ENCODE measurements around the gene BEND7. TPM values are rescaled to one million over a fixed set of nuclear protein-coding genes. Genes with fewer than 3 reads are reported as not detected.

The BEND7 gene
- total RNA-seq, 3 donors from 2014 or later: 9.9 to 19.3 (median 17.7) TPM

GRCh38 chr10:13483951-13484350 lies 44.9 kb downstream of the BEND7 start:
- peak overlapping the region in 1 of 2 donors; percentile 33 for H3K27ac ChIP-seq
- DNase-seq (ENCODE audit: low spot score in 2 of 2): peak in 1 of 2 donors; percentile 57
- no peaks in the 10 kb centered on the region for H3K4me1 ChIP-seq
- no peaks in the 10 kb centered on the region for H3K36me3 ChIP-seq
- intact Hi-C loops (cut with DNase I; ENCODE audit: low total_unique reads): no loop called here
- H3K4me3 ChIP-seq: no peak overlapping the region
- TF ChIP-seq POLR2A (IDR thresholded peaks at IDR 0.05) (no peak), POLR2AphosphoS5 (IDR thresholded peaks at IDR 0.05) (peak in 1 of 3 donors; percentile 8)
- no peaks in the 10 kb centered on the region for H3K9me3 ChIP-seq
- no peaks in the 10 kb centered on the region for H3K27me3 ChIP-seq

- H3K4me1 ChIP-seq: no peaks in the 10 kb centered on the region
- intact Hi-C loops (cut with DNase I; ENCODE audit: low total_unique reads): no loop called here
- H3K4me3 ChIP-seq: no peak overlapping the region
- no peak for DNase-seq (ENCODE audit: low spot score in 2 of 2)
- H3K9me3 ChIP-seq: no peaks in the 10 kb centered on the region
- peak overlapping the region in 1 of 2 donors; percentile 33 for H3K27ac ChIP-seq
- H3K27me3 ChIP-seq: no peaks in the 10 kb centered on the region
- no peak for TF ChIP-seq POLR2A (IDR thresholded peaks at IDR 0.05)
- TF ChIP-seq CTCF (IDR thresholded peaks at IDR 0.05): no peak
- TF ChIP-seq POLR2AphosphoS5 (IDR thresholded peaks at IDR 0.05): no peak
- no peaks in the 10 kb centered on the region for H3K36me3 ChIP-seq
Measured at GRCh38 chr10:13483073-13483472, 45.7 kb downstream of the BEND7 start.

GRCh38 chr10:13481690-13482089 lies 47.1 kb downstream of the BEND7 start:
- TF ChIP-seq POLR2A (IDR thresholded peaks at IDR 0.05) (no peak), CTCF (IDR thresholded peaks at IDR 0.05) (no peak)

GRCh38 chr10:13475124-13475523 lies 53.7 kb downstream of the BEND7 start:
- DNase-seq (ENCODE audit: low spot score in 2 of 2): no peak
- H3K27me3 ChIP-seq: no peaks in the 10 kb centered on the region
- no peaks in the 10 kb centered on the region for H3K9me3 ChIP-seq
- H3K27ac ChIP-seq: no peak overlapping the region
- no peaks in the 10 kb centered on the region for H3K36me3 ChIP-seq
- no peak overlapping the region for H3K4me3 ChIP-seq
- TF ChIP-seq POLR2A (IDR thresholded peaks at IDR 0.05): no peak
- no peak for TF ChIP-seq CTCF (IDR thresholded peaks at IDR 0.05)
- TF ChIP-seq POLR2AphosphoS5 (IDR thresholded peaks at IDR 0.05): no peak
- H3K4me1 ChIP-seq: no peaks in the 10 kb centered on the region
- intact Hi-C loops (cut with DNase I; ENCODE audit: low total_unique reads): no loop called here

More at GRCh38 chr10:13481690-13482089, 47.1 kb downstream of the BEND7 start:
- H3K4me1 ChIP-seq: no peaks in the 10 kb centered on the region
- H3K4me3 ChIP-seq: no peak overlapping the region
- intact Hi-C loops (cut with DNase I; ENCODE audit: low total_unique reads): no loop called here
- no peak overlapping the region for H3K27ac ChIP-seq
- H3K36me3 ChIP-seq: no peaks in the 10 kb centered on the region
- H3K9me3 ChIP-seq: no peaks in the 10 kb centered on the region
- DNase-seq (ENCODE audit: low spot score in 2 of 2): no peak
- H3K27me3 ChIP-seq: no peaks in the 10 kb centered on the region

- Histone ChIP-seq H3K27me3 (no peaks in the 10 kb centered on the region), H3K27ac (no peak overlapping the region), H3K9me3 (no peaks in the 10 kb centered on the region), H3K4me3 (no peak overlapping the region), H3K36me3 (no peaks in the 10 kb centered on the region), H3K4me1 (no peaks in the 10 kb centered on the region)
- no peak for TF ChIP-seq POLR2A (IDR thresholded peaks at IDR 0.05)
- TF ChIP-seq CTCF (IDR thresholded peaks at IDR 0.05): no peak
- TF ChIP-seq POLR2AphosphoS5 (IDR thresholded peaks at IDR 0.05): no peak
- DNase-seq (ENCODE audit: low spot score in 2 of 2): no peak
- intact Hi-C loops (cut with DNase I; ENCODE audit: low total_unique reads): no loop called here
Measured at GRCh38 chr10:13473986-13474385, 54.8 kb downstream of the BEND7 start.

GRCh38 chr10:13472359-13472758 lies 56.5 kb downstream of the BEND7 start:
- H3K27ac ChIP-seq: no peak overlapping the region
- H3K27me3 ChIP-seq: no peaks in the 10 kb centered on the region
- H3K4me3 ChIP-seq: no peak overlapping the region
- intact Hi-C loops (cut with DNase I; ENCODE audit: low total_unique reads): no loop called here
- TF ChIP-seq CTCF (IDR thresholded peaks at IDR 0.05) (no peak), POLR2A (IDR thresholded peaks at IDR 0.05) (no peak), POLR2AphosphoS5 (IDR thresholded peaks at IDR 0.05) (no peak)
- no peaks in the 10 kb centered on the region for H3K9me3 ChIP-seq
- H3K36me3 ChIP-seq: no peaks in the 10 kb centered on the region
- no peaks in the 10 kb centered on the region for H3K4me1 ChIP-seq
- DNase-seq (ENCODE audit: low spot score in 2 of 2): no peak
